Stimulated activated CD8-positive, alpha-beta memory T cell treated with anti-CD3 and anti-CD28 coated beads, Interleukin-15, amount 100 ng/mL, for 48 hours (primary cell): ENCODE measurements around the gene CFAP20.
"Not testable (repeated sequence)": the region's sequence is repeated elsewhere in the genome, so short reads cannot be mapped to it uniquely, and the experiment has no call there.

Experiments
- DNase-seq, 2 donors: peaks; one replicate each; pipeline ENCODE4 v3.0.0-alpha.2; 2020; ENCODE audit warnings: low read depth in 2 of 2

Gene CFAP20

DNA sequence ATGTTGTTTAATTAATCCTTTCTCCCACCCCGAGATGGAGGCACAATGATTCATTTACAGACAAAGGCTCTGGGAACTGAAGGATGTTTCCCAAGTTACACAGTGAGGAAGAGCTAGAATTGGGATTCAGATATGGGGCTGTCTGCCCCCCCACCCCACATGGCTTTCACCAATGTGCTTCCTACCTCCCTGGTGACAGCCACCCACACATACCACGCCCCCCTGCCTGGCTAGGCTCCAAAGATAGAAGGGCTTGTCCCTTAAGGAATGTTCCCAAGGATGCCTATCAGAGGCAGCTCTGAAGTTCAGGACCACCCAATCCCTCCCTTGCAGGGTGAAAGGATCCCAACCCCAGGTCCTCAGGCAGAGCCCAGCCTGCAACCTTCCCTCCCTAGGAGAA is 32.9 kb downstream of the CFAP20 start:
- no peak for DNase-seq

DNA sequence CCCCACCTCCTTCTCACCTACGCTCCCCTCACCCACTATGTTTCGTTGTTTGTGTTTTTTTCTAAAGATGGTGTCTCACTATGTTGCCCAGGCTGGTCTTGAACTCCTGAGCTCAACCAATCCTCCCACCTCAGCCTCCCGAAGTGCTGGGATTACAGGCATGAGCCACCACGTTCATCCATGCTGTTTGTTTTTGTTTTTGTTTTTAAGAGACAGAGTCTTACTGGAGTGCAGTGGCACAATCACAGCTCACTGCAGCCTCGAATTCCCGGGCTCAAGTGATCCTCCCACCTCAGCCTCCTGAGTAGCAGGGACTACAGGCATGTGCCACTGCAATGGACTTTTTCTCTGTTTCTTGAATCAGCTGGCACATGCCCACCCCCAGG is 33.6 kb downstream of the CFAP20 start:
- DNase-seq, result not testable (repeated sequence)

DNA sequence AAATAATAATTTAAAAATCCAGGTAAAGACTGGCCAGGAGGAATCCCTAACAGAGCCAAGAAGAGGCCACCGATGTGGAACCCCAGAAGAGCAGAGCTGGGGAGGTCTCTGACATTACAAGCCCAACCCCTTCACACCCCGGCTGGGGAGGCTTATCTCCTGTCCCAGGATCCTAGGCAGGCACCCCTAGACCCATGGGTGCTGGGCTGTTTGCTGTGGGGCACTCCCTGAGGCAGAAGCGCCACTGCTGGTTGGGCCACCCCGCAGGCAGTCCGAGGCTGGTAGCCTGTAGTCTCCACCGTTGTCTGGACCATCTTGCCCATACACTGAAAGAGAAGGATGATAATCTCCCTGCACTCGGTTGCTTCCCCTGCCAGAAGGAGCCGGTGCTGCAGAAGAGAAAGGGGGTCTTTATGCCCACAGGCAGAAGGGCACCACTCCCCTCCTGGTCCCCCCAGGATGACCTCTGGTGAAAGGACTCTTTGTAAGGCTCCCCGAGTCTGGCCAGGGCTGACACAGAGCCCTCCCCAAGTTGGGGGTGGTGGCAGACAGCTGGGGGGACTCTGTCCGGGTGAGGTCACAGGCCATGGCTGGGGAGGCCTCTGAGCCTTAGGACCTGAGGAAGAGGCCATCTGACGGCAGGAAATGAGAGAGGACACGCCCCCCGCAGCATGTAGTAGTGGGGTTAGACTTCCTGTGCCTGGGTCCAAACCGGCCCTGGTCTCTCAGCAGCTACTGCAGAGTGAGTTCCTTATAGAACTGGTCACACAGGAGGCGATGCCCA is 34.2 kb downstream of the CFAP20 start:
- no peak for DNase-seq

DNA sequence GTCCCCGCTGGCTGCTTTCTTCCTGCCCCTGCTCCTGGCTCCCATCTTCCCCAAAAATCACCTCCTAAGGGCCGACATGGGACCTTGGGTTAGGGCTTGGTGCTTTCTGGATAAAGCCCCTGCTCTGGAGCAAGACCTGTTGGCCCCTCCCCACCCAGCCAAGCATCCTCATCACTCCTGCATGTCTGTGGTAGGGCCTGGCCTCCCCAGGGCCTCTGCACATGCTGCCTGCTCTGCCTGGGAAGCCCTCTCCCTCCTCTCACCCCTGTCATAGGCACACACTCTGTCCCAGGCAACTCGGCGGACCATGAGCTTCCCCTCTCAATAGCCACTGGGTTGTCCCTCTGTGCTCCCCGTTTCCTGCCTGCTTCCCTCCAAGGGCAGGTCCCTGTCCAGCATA is 35.2 kb downstream of the CFAP20 start:
- DNase-seq, result no peak

DNA sequence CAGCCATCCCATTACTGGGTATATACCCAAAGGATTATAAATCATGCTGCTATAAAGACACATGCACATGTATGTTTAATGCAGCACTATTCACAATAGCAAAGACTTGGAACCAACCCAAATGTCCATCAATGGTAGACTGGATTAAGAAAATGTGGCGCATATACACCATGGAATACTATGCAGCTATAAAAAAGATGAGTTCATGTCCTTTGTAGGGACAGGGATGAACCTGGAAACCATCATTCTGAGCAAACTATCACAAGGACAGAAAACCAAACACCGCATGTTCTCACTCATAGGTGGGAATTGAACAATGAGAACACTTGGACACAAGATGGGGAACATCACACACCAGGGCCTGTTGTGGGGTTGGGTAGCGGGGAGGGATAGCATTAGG is 38.8 kb downstream of the CFAP20 start:
- DNase-seq, result not testable (repeated sequence)

DNA sequence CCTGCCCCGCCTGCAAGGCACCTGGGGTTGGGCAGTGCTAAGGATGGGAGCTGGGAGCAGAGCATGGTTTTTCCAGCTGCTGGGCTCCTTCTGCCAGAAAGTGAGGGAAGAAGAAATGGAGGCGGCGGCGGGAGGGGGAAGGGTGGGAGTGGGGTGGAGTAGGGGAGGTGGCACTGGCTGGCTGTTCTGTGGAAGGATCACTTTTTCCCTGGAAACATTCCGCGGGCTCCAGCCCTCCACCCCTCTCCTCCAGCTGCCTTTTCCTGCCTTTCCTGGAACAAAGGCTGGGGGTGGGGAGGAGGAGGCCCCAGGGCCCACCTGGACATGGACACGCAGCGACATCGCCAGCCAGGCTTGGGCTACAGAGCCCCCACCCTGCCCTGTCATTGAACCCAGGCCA is 41.1 kb downstream of the CFAP20 start:
- DNase-seq, result no peak

DNA sequence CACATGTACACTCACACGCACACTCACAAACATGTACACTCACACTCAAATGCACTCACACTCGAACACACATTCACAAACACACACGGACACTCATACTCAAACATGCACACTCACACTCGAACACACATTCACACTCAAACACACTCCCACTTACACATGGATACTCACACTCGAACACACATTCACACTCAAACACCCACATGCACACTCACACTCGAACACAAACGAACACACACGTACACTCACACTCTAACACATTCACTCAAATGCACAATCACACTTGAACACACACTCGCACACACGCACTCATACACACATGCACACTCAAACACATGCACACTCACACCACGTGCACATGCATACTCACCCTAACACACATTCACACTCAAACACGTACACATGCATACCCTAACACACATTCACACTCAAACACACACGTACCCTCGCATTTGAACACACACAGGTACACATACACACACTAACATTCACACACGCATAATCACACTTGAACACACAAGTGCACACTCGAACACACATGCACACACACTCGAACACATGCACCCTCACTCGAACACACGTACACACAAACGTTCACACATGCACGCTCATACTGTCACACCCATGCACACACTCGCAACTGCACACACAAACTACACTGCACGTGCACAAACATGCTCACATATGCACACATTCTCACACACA is 41.8 kb downstream of the CFAP20 start:
- DNase-seq, result no peak

DNA sequence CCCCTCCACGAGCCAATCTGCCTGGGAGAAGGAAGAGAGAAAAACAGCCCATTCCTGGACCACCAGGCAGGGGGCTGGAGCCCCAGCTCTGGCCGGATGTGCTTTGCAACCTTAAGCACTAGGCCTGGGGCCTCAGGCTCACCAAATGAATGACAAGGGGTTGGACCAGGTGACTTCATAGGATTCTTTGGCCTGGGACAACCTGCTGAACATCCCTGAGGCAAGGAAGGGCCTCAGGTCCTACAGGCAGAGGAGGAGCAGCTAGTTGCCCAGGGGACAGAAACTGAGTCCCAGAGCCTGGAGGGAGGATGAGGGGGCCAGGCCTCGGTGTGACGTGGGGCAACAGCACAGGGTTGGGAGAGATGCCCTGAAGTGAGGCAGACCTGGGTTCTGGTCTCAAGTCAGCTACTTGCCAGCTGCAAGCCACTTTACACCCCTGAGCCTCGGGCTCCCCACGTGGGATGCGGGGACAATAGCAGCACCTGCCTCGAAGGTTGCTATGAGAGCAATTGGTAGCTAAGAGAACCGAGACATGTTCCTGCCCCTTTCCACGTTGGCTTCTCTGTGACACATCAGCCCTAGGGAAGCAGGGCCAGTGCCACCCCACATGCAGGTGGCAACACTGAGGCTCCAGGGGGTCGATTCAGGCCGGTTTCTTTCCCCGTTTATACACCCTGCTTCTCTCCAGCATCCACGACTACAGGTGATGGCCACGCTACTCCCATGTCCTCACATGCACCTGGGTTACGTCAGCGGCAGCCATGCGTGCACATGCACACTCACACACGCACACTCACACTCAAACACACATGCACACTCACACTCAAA is 42.6 kb downstream of the CFAP20 start:
- DNase-seq, result no peak

DNA sequence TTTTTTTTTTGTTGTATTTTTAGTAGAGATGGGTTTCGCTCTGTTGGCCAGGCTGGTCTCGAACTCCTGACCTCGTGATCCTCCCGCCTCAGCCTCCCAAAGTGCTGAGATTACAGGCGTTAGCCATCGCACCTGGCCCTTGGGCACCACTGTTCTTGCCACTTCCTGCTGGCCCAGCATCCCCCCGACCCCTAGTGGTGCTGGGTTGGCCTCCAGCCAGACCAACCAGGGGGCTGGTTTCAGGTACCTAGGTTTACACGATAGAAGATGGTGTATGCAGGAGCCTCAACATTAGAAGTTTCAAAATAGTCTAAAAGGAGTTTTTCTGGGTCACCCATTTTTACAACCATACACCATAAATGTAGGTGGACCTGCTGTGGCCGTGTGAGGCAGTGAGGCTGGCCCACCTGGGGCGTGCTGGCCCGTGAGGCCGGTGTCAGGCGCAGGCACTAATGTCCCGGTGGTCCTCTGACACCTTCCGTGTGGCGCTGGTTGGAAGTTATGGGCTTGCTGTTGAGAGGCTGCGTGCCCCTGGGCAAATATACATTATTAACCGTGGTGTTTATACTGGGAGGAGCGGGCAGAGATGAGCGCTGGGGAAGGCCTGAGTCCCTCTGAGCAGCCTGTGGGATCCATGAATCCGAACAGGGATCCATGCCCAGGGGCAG is 43.5 kb downstream of the CFAP20 start:
- no peak for DNase-seq

DNA sequence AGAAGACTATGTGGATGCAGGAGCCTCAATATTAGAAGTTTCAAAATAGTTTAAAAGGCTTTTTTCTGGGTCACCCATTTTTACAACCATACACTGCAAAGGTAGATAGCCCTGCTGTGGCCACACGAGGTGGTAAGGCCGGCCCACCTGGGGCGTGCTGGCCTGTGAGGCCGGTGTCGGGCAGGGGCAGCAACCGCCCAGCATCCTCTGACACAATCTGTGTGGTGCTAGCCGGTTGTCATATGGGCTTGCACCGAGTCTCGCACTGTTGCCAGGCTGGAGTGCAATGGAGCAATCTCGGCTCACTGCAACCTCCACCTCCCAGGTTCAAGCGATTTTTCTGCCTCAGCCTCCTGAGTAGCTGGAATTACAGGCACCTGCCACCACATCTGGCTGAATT is 44.0 kb downstream of the CFAP20 start:
- no peak for DNase-seq

DNA sequence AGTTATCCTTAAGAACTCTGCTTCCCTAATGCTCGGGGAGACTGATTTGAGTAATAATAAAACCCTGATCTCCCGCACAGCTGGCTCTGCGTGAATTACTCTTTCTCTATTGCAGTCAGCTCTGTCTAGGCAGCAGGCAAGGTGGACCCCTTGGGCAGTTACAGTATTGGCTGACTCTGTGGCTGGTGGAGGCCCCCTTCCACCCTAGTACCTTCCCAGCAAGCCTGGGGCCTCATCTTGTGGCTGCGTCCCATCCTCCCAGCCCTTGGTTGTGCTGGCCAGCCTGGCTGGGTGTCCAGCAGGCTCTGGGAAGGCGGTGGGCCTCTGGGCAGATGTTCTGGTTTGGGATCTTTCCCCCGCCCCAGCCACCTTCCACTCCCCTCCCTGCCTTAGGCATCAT is 44.5 kb downstream of the CFAP20 start:
- no peak for DNase-seq

DNA sequence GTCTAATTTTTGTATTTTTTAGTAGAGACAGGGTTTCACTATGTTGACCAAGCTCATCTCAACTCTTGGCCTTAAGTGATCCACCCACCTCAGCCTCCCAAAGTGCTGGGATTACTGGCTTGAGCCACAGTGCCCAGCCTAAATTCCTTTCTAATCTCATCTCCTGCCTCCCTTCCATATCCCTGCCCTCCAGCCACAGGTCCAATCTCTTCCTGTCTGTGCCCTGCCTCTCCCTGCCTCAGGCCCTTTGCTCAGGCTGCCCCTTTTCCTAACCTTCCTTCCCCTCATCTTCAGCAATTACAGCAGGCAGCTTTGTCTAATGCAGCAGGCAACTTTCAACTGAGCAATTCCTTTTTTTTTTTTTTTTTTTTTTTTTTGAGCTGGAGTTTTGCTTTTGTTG is 46.8 kb downstream of the CFAP20 start:
- no peak for DNase-seq

DNA sequence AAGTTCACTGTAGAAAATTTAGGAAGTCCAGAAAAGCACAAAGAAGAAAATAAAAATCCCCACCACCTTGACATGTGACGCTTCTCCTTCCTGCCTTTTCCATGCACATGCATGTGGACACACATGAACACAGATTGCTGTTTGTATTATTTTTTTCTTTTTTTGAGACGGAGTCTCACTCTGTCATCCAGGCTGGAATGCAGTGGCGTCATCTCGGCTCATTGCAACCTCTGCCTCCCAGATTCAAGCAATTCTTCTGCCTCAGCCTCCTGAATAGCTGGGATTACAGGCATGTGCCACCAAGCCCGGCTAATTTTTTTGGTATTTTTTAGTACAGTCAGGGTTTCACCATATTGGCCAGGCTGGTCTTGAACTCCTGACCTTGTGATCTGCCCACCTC is 48.5 kb downstream of the CFAP20 start:
- not testable (repeated sequence) for DNase-seq

DNA sequence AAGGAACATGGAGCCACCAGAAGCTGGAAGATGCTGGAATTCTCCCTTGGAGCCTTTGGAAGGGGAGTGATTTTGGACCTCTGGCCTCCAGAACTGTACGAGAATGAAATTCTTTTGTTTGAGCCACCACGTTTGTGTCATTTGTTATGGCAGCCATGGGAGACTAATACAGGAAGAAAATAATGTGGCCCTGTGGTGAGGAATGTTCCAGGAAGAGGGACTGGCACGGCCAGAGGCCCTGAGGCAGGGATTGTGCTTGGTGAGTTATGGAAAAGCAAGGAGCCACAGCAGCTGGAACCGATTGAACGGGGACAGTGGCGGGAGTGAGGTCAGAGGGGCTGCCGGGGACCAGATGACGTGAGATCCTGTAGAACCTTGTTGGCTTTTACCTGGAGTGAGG is 51.4 kb downstream of the CFAP20 start:
- DNase-seq, result no peak

DNA sequence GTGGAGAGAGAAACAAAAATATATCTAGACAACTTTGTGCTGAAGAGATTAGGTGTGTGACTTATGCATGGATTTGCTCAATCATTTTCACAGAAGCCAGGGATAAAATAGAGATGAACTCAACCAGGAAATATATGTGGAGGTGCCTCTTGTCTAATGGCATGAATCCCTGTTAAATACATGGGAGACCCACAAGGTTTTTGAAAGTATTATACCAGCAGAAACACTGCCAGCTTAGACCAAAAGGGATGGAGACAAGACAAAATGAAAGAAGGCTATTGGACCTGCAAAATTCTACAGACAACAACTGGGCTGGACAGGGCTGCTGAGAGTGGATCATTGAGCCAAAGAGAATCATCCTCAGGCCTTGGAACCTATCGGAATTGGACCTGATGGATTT is 52.7 kb downstream of the CFAP20 start:
- no peak for DNase-seq

DNA sequence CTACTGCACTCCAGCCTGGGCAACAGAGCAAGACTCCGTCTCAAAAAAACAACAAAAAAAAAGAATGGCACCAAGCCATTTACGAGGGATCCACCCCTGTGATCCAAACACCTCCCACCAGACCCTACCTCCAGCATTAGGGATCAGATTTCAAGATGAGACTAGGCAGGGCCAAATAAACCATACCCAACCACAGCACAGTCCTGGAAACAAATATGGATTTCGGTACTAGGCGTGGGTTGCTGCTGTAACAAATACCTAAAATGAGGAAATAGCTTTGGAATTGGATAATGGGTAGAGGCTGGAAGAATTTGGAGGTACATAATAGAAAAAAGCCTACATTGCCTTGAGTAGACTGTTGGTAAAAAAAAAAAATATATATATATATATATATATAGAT is 54.5 kb downstream of the CFAP20 start:
- DNase-seq, result no peak

DNA sequence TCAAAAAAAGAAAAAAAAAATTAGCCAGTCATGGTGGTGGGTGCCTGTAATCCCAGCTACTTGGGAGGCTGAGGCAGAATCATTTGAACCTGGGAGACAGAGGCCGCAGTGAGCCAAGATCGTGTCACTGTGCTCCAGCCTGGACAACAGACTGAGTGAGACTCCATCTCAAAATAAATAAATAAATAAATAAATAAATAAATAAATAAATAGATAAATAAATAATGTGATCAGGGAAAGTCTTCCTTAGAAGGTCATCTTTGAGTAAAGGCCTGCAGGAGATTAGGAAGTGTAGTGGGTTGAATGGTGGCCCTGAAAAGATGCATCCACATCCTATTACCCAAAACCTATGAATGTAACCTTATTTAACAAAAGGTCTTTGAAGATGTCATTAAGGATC is 56.1 kb downstream of the CFAP20 start:
- not testable (repeated sequence) for DNase-seq

DNA sequence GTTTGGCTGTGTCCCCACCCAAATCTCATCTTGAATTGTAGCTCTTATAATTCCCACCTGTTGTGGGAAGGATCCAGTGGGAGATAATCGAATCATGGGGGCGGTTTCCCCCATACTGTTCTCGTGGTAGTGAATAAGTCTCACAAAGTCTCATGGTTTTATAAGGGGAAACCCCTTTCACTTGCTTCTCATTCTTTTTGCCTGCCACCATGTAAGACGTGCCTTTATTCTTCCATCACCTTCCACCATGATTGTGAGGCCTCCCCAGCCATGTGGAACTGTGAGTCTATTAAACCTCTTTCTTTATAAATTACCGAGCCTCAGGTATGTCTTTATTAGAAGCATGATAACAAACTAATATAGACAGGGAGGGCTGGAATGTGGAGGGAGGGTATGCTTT is 57.0 kb downstream of the CFAP20 start:
- not testable (repeated sequence) for DNase-seq

DNA sequence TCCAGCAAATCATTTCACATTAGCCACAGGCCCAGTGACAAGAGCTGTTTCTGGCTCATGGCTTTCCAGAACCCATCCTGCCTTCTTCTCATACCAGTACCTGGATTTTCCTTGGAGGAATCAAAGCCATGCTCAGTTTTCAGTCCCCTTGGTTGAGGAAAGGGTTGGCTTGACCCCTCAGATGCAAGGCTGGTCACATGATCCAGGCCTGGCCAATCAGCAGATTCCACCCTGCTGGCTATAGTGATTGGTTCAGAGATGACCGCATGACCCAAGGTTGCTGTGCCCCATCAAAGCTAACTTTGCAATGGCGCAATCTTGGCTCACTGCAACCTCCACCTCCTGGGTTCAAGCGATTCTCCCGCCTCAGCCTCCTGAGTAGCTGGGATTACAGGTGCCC is 58.6 kb downstream of the CFAP20 start:
- DNase-seq, result no peak
